IMR-90 (cell line): ENCODE results near the gene SPHK2. TPM values are rescaled to one million over a fixed set of nuclear protein-coding genes. Genes with fewer than 3 reads are reported as not detected.

Experiments used
- ATAC-seq: fragments of 200-7000 bp; cut with Tn5 transposase; 2 replicates; pipeline ENCODE4 v1.9.1; 2020; ENCODE audit warnings: low read depth, mild to moderate bottlenecking, moderate library complexity
- BruUV-seq: library from RNA; stranded (reverse); fragments of 400-500 nt; replicated peaks from 2 replicates; lab custom pipeline; 2021; lab: Mats Ljungman, UMichigan
- CTCF ChIA-PET: fragments of 300-600 bp; formaldehyde crosslinking; extraction: SDS; loops from one replicate; lab custom pipeline; 2021; ENCODE audit warnings: antibody characterized with exemption; lab: Yijun Ruan, JAX
- POLR2A ChIA-PET: fragments of 300-600 bp; sonication (Branson Sonifier 250); formaldehyde crosslinking; loops from one replicate; lab custom pipeline; 2022; ENCODE audit warnings: antibody characterized with exemption; ENCODE audit not compliant: unreplicated experiment; lab: Charles Lee
- DNase-seq: peaks from one replicate; pipeline ENCODE4 v3.0.0; 2013
- H2AFZ ChIP-seq: replicated peaks from 2 replicates; pipeline ENCODE3; 2013; ENCODE audit warnings: low read length, mild to moderate bottlenecking; ENCODE audit not compliant: poor library complexity
- H2AK5ac ChIP-seq: 2 replicates; pipeline ENCODE4 v1.6.1; 2013; ENCODE audit warnings: low read depth, low read length, inconsistent platforms
- H2AK9ac ChIP-seq: replicated peaks from 2 replicates; pipeline ENCODE3; 2013; ENCODE audit warnings: mild to moderate bottlenecking, low read depth, low read length, moderate library complexity; ENCODE audit not compliant: poor library complexity
- H2BK120ac ChIP-seq: 2 replicates; pipeline ENCODE4 v1.6.1; 2013; ENCODE audit warnings: low read depth, low read length, inconsistent platforms
- H2BK15ac ChIP-seq: 3 replicates; pipeline ENCODE4 v1.6.1; 2013; ENCODE audit warnings: low read depth, low read length, inconsistent platforms
- H2BK20ac ChIP-seq: 2 replicates; pipeline ENCODE4 v1.6.1; 2013; ENCODE audit warnings: low read depth, mild to moderate bottlenecking, inconsistent platforms, low read length, moderate library complexity
- H2BK5ac ChIP-seq: 2 replicates; pipeline ENCODE4 v1.6.1; 2013; ENCODE audit warnings: mild to moderate bottlenecking, low read depth, low read length, inconsistent platforms; ENCODE audit not compliant: poor library complexity, severe bottlenecking
- H3K14ac ChIP-seq: replicated peaks from 2 replicates; pipeline ENCODE4 v1.6.1; 2013; ENCODE audit warnings: low read depth, low read length, inconsistent platforms
- H3K18ac ChIP-seq: 2 replicates; pipeline ENCODE4 v1.6.1; 2013; ENCODE audit warnings: low read depth, low read length, control low read depth
- H3K23ac ChIP-seq: 2 replicates; pipeline ENCODE4 v1.6.1; 2013; ENCODE audit warnings: low read depth, low read length, inconsistent platforms
- H3K27ac ChIP-seq: 2 replicates; pipeline ENCODE4 v1.5.1; 2013; ENCODE audit warnings: mild to moderate bottlenecking, control low read depth, low read length; ENCODE audit not compliant: insufficient read depth
- H3K27me3 ChIP-seq: 2 replicates; pipeline ENCODE4 v1.6.1; 2013; ENCODE audit warnings: low read length; ENCODE audit not compliant: control insufficient read depth, insufficient read depth
- H3K36me3 ChIP-seq: 2 replicates; pipeline ENCODE4 v1.6.1; 2013; ENCODE audit warnings: low read length, mixed read lengths; ENCODE audit not compliant: control insufficient read depth, insufficient read depth
- H3K4ac ChIP-seq: 2 replicates; pipeline ENCODE4 v1.6.1; 2013; ENCODE audit warnings: low read depth, low read length, inconsistent platforms
- H3K4me1 ChIP-seq: 2 replicates; pipeline ENCODE4 v1.6.1; 2013; ENCODE audit warnings: low read length, mixed read lengths; ENCODE audit not compliant: control insufficient read depth, insufficient read depth
- H3K4me2 ChIP-seq: 2 replicates; pipeline ENCODE4 v1.6.1; 2013; ENCODE audit warnings: low read depth, mild to moderate bottlenecking, control low read depth, low read length, moderate library complexity
- H3K4me3 ChIP-seq: 2 replicates; pipeline ENCODE4 v1.5.1; 2013; ENCODE audit warnings: low read depth, mild to moderate bottlenecking, control low read depth, low read length, moderate library complexity; ENCODE audit not compliant: insufficient read depth
- H3K56ac ChIP-seq: 2 replicates; pipeline ENCODE4 v1.6.1; 2013; ENCODE audit warnings: low read length, inconsistent platforms; ENCODE audit not compliant: insufficient read depth; ENCODE audit errors: extremely low read depth
- H3K79me1 ChIP-seq, 2 experiments: 2 replicates each; pipeline ENCODE4 v1.6.1; 2013; ENCODE audit warnings: low read length in 2 of 2, inconsistent platforms in 1 of 2, low read depth in 1 of 2
- H3K9ac ChIP-seq: 2 replicates; pipeline ENCODE4 v1.6.1; 2013; ENCODE audit warnings: low read depth, low read length, control low read depth
- H3K9me1 ChIP-seq: 2 replicates; pipeline ENCODE4 v1.6.1; 2013; ENCODE audit warnings: low read length, inconsistent platforms; ENCODE audit not compliant: insufficient read depth
- H3K9me3 ChIP-seq: 2 replicates; pipeline ENCODE4 v1.6.1; 2013; ENCODE audit warnings: low read length; ENCODE audit not compliant: control insufficient read depth, insufficient read depth
- H4K20me1 ChIP-seq: 2 replicates; pipeline ENCODE4 v1.6.1; 2013; ENCODE audit warnings: low read length, inconsistent platforms; ENCODE audit not compliant: insufficient read depth
- H4K5ac ChIP-seq: 2 replicates; pipeline ENCODE4 v1.6.1; 2013; ENCODE audit warnings: mild to moderate bottlenecking, low read depth, low read length, control low read depth
- H4K8ac ChIP-seq, 2 experiments: 2 replicates each; pipeline ENCODE4 v1.6.1; 2013; ENCODE audit warnings: low read depth in 2 of 2, low read length in 2 of 2, control low read depth in 1 of 2, inconsistent platforms in 1 of 2
- H4K91ac ChIP-seq: 2 replicates; pipeline ENCODE4 v1.6.1; 2013; ENCODE audit warnings: low read depth, low read length, inconsistent platforms; ENCODE audit not compliant: insufficient read depth
- USF2 ChIP-seq: fragments of 150-350 bp; IDR thresholded peaks from 2 replicates; pipeline ENCODE4 v1.6.1; 2017; ENCODE audit warnings: mild to moderate bottlenecking, antibody characterized with exemption, low read length, low read depth
- WGBS, 2 experiments: methylation state at CpG; one replicate each; pipeline versions ENCODE4 v1.1.5 to v1.1.7; 2013; ENCODE audit warnings: missing lambda C conversion rate in 2 of 2; ENCODE audit not compliant: insufficient read length in 1 of 2; ENCODE audit errors: extremely low coverage in 2 of 2; 5-methylcytosine and 5-hydroxymethylcytosine counted together
- dilution Hi-C: fragments of 300-500 bp; cut with HindIII; formaldehyde crosslinking; loops from one replicate; pipeline ENCODE4 v1.14.3; 2018; ENCODE audit warnings: low sequenced_read_pairs; ENCODE audit not compliant: unreplicated experiment
- in situ Hi-C: fragments of 300-500 bp; cut with MboI; formaldehyde crosslinking; loops from 3 replicates; pipeline ENCODE4 v1.14.3; 2019; ENCODE audit warnings: low sequenced_read_pairs, inconsistent platforms, mixed read lengths
- intact Hi-C: fragments of 100-400 bp; cut with micrococcal nuclease; formaldehyde crosslinking; loops from 2 replicates; pipeline ENCODE4 v1.10.0; 2022
- polyA plus RNA-seq, 3 experiments: library from polyadenylated mRNA; depleted of rRNA; stranded (reverse); fragments of >200 nt; gene quantifications; 2 replicates each; pipeline ENCODE4 v1.2.3, GENCODE V29; 2012; ENCODE audit warnings: low replicate concordance in 1 of 3
- total RNA-seq: library from RNA; depleted of rRNA; stranded (reverse); fragments of >200 nt; gene quantifications from 2 replicates; pipeline ENCODE4 v1.2.3, GENCODE V29; 2012
- TF ChIP-seq, protein P1 (sequence below): conservative IDR thresholded peaks from 2 replicates; pipeline ENCODE4 v1.5.1; 2012; ENCODE audit warnings: mild to moderate bottlenecking, low read depth, low read length, improper control_type of control experiment

SPHK2 gene
- total and polyA plus RNA-seq, 2 of the 4 experiments (the other 2 are of a cell fraction): 1.6 to 9.9 TPM

- no peak for DNase-seq
- no peak overlapping the region for H3K4me3 ChIP-seq
- H2BK15ac ChIP-seq: no peak overlapping the region
- no peak overlapping the region; the same call in 1 of the 2 replicates for H3K27ac ChIP-seq
- no peak overlapping the region for H2BK20ac ChIP-seq
- no peak overlapping the region for H3K23ac ChIP-seq
- WGBS, 2 experiments: 14% methylated on average over 12 of the region's 47 CpGs; no CpG with 5 or more reads in 1 of the 2 experiments
- peak; percentile 9 for ATAC-seq
- H4K20me1 ChIP-seq: no peaks in the 10 kb centered on the region
- H3K9me3 ChIP-seq: no peaks in the 10 kb centered on the region
- intact Hi-C loops (no loop called here), in situ Hi-C loops (no loop called here), dilution Hi-C loops (no loop called here)
- H2AK9ac ChIP-seq: peak overlapping the region; percentile 79
- TF ChIP-seq, protein P1, sequence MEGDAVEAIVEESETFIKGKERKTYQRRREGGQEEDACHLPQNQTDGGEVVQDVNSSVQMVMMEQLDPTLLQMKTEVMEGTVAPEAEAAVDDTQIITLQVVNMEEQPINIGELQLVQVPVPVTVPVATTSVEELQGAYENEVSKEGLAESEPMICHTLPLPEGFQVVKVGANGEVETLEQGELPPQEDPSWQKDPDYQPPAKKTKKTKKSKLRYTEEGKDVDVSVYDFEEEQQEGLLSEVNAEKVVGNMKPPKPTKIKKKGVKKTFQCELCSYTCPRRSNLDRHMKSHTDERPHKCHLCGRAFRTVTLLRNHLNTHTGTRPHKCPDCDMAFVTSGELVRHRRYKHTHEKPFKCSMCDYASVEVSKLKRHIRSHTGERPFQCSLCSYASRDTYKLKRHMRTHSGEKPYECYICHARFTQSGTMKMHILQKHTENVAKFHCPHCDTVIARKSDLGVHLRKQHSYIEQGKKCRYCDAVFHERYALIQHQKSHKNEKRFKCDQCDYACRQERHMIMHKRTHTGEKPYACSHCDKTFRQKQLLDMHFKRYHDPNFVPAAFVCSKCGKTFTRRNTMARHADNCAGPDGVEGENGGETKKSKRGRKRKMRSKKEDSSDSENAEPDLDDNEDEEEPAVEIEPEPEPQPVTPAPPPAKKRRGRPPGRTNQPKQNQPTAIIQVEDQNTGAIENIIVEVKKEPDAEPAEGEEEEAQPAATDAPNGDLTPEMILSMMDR: peak; percentile 13; the same call in 1 of the 2 replicates
- TF ChIP-seq USF2: no peak
- peak overlapping the region; percentile 5; the same call in 1 of the 2 replicates for H3K4ac ChIP-seq
- peaks cover 39% of the 10 kb centered on the region for H3K4me1 ChIP-seq
- H3K9me1 ChIP-seq: peaks cover 23% of the 10 kb centered on the region
- POLR2A ChIA-PET: interaction anchor here (0.5 kb wide), 1 partner anchor 907 kb away, joined by 5 read pairs; no protein-coding TSS in a partner anchor
- H3K4me2 ChIP-seq: no peak overlapping the region; the same call in 1 of the 2 replicates
- no peak overlapping the region for H3K18ac ChIP-seq
- no peak overlapping the region for H2AK5ac ChIP-seq
- H2BK5ac ChIP-seq: no peak overlapping the region
- peaks cover 0 to 15% of the 10 kb centered on the region in 2 experiments; a peak in 3 of 4 replicates for H3K79me1 ChIP-seq
- H4K91ac ChIP-seq: no peak overlapping the region; the same call in 1 of the 2 replicates
- H3K9ac ChIP-seq: no peak overlapping the region
- no peak overlapping the region for H3K56ac ChIP-seq
- no TSS peak for BruUV-seq
- H4K8ac ChIP-seq: peak overlapping the region in 1 of 2 experiments; percentile 59; a peak in 1 of 4 replicates
- H3K14ac ChIP-seq: no peak overlapping the region
- no peak overlapping the region for H2BK120ac ChIP-seq
- H2AFZ ChIP-seq: peak overlapping the region; percentile 46
- H3K27me3 ChIP-seq: no peaks in the 10 kb centered on the region
- H3K36me3 ChIP-seq: peaks cover 6% of the 10 kb centered on the region; the same call in 1 of the 2 replicates
- CTCF ChIA-PET: no interaction called here
- H4K5ac ChIP-seq: no peak overlapping the region; the same call in 1 of the 2 replicates
These were observed 11.2 kb downstream of the SPHK2 start for GRCh38 chr19:48630296-48631063.
